MCF 10A (cell line): Measurements from ENCODE around the gene PPID. TPM values are rescaled to one million over a fixed set of nuclear protein-coding genes. Genes with fewer than 3 reads are reported as not detected.

ENCODE experiments used
- Bru-seq: library from RNA; stranded (reverse); fragments of 400-500 nt; gene quantifications from one replicate; lab custom pipeline; 2021; lab: Mats Ljungman, UMichigan
- BruChase-seq, 2 experiments: library from RNA; stranded (reverse); fragments of 400-500 nt; gene quantifications; one replicate each; lab custom pipeline; 2021; lab: Mats Ljungman, UMichigan
- BruUV-seq: library from RNA; stranded (reverse); fragments of 400-500 nt; replicated peaks from 2 replicates; lab custom pipeline; 2021; lab: Mats Ljungman, UMichigan
- CTCF ChIA-PET: fragments of 300-600 bp; sonication (Branson Sonifier 250); formaldehyde crosslinking; extraction: SDS; loops from one replicate; lab custom pipeline; 2021; ENCODE audit warnings: antibody characterized with exemption, inconsistent platforms; lab: Yijun Ruan, JAX
- POLR2A ChIA-PET: fragments of 300-600, 350-650 bp; sonication (Branson Sonifier 250); formaldehyde crosslinking; extraction: SDS; loops from one replicate; lab custom pipeline; 2020; ENCODE audit warnings: antibody characterized with exemption, inconsistent platforms; lab: Yijun Ruan, JAX
- DNase-seq: peaks from one replicate; pipeline ENCODE4 v3.0.0-alpha.2; 2018; ENCODE audit not compliant: unreplicated experiment
- H3K27ac Mint-ChIP-seq: one replicate; pipeline ENCODE4 v1.8.0; 2022; ENCODE audit warnings: mild to moderate bottlenecking, low read depth, mixed read lengths; ENCODE audit not compliant: unreplicated experiment
- H3K27me3 Mint-ChIP-seq: one replicate; pipeline ENCODE4 v1.8.0; 2022; ENCODE audit warnings: mixed read lengths; ENCODE audit not compliant: insufficient read depth, unreplicated experiment
- H3K36me3 Mint-ChIP-seq: one replicate; pipeline ENCODE4 v1.8.0; 2022; ENCODE audit warnings: mild to moderate bottlenecking, moderate library complexity, mixed read lengths; ENCODE audit not compliant: insufficient read depth, unreplicated experiment
- H3K4me1 Mint-ChIP-seq: one replicate; pipeline ENCODE4 v1.8.0; 2022; ENCODE audit warnings: mixed read lengths; ENCODE audit not compliant: insufficient read depth, unreplicated experiment
- H3K4me3 Mint-ChIP-seq: one replicate; pipeline ENCODE4 v1.8.0; 2022; ENCODE audit warnings: mild to moderate bottlenecking, moderate library complexity, mixed read lengths; ENCODE audit not compliant: unreplicated experiment
- H3K9me3 Mint-ChIP-seq: one replicate; pipeline ENCODE4 v1.8.0; 2022; ENCODE audit warnings: mixed read lengths; ENCODE audit not compliant: unreplicated experiment
- intact Hi-C: fragments of 100-400 bp; cut with micrococcal nuclease; formaldehyde crosslinking; loops from 2 replicates; pipeline ENCODE4 v1.14.1; 2022
- long read RNA-seq: library from polyadenylated mRNA; stranded (forward); transcript quantifications from one replicate; pipeline ENCODE4 v2.0.0, GENCODE V29; 2022
- total RNA-seq: library from RNA; stranded (reverse); gene quantifications from 2 replicates; pipeline ENCODE4 v1.2.3, GENCODE V29; 2022
- TF ChIP-seq, protein P1 (sequence below): fragments of 200-600 bp; IDR thresholded peaks from one replicate; pipeline ENCODE4 v1.8.0; 2022; ENCODE audit warnings: antibody characterized with exemption, mild to moderate bottlenecking; ENCODE audit not compliant: unreplicated experiment

PPID gene
- total RNA-seq (29.2 and 36.6 TPM in 2 replicates), Bru-seq, nascent RNA (percentile 87 among the genes with signal in this experiment), BruChase-seq, experiment 1, labeled RNA remaining after a 6-hour chase (percentile 92 among the genes with signal in this experiment), BruChase-seq, experiment 2, labeled RNA remaining after a 2-hour chase (percentile 86 among the genes with signal in this experiment)
- long read RNA-seq, transcript PPID-201 (10 exons, 1,823 nt): major isoform, 122 of 132 reads
- long read RNA-seq, partial matches to known transcripts: 6 of 132 reads
- long read RNA-seq, other reads (novel, unspliced or antisense): 4 of 132 reads

DNA sequence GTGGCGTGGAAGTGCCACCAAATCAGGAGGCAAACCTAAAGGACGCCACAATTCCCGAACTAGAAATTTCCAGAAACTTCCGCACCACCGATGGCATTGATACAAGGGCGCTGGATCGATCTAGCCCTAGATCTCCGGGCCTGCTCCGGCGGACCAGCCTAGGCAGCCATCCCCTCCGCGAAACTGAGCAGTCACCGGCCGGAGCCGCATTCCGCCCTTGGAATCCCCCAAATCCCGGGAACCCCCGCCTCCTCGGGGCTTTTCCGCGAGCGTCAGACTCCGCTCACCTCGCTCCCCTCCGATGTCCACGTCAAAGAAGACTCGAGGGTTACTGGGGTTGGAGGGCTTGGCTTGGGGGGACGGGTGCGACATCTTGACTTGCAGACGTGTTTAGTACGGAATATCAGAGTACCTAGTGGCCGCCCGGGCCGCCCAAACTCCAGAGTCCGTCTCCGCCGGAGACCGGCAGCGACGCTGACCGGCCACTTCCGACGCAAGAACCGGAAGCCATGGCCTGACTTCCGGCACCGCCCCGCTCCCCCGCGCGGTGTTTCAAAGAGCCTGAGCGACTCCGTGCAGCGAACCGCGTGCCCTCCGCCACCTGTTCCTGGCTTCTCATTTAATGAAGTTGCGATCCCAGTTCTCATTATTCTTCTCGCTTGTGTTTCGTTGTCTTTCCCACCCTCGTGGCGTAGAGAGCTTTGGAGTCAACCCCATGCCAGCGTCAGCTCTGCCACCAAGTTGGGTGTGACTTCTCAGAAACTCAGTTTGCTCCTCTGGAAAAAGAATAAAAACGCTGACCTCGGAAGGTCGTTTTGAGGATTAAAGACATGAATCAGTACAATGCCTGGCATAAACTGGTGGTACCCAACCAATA lies at the start of gene PPID:
Gene PPID, minus strand, starts transcription at position 480 of the 877 bp plus-strand sequence. Its CDS starts 108 bp downstream, at position 372.
- DNase-seq: peak; percentile 82
- H3K9me3 Mint-ChIP-seq: no peaks in the 10 kb centered on the region
- peaks cover 17% of the 10 kb centered on the region for H3K27me3 Mint-ChIP-seq
- TSS peak; percentile 98 for BruUV-seq
- TF ChIP-seq, protein P1, sequence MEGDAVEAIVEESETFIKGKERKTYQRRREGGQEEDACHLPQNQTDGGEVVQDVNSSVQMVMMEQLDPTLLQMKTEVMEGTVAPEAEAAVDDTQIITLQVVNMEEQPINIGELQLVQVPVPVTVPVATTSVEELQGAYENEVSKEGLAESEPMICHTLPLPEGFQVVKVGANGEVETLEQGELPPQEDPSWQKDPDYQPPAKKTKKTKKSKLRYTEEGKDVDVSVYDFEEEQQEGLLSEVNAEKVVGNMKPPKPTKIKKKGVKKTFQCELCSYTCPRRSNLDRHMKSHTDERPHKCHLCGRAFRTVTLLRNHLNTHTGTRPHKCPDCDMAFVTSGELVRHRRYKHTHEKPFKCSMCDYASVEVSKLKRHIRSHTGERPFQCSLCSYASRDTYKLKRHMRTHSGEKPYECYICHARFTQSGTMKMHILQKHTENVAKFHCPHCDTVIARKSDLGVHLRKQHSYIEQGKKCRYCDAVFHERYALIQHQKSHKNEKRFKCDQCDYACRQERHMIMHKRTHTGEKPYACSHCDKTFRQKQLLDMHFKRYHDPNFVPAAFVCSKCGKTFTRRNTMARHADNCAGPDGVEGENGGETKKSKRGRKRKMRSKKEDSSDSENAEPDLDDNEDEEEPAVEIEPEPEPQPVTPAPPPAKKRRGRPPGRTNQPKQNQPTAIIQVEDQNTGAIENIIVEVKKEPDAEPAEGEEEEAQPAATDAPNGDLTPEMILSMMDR: no peak
- H3K36me3 Mint-ChIP-seq: peaks cover 34% of the 10 kb centered on the region
- peaks cover 7% of the 10 kb centered on the region for H3K4me1 Mint-ChIP-seq
- H3K27ac Mint-ChIP-seq: peak within 1 kb of the TSS; percentile 97
- POLR2A ChIA-PET: interaction anchor here (0.6 to 1.8 kb wide), 15 partner anchors 11 to 668 kb away, joined by 3 to 13 read pairs (median 3); partner anchors contain the start of gene FNIP2
- CTCF ChIA-PET: interaction anchor here (0.6 to 4.2 kb wide), 5 partner anchors 13 to 593 kb away, joined by 3 to 23 read pairs (median 3); no protein-coding TSS in a partner anchor
- intact Hi-C loops: loop anchor here (1.0 to 2.0 kb wide), 4 partner anchors 51 to 463 kb away; partner anchors contain the start of genes ETFDH and RAPGEF2
- peak within 1 kb of the TSS; percentile 100 for H3K4me3 Mint-ChIP-seq

DNA sequence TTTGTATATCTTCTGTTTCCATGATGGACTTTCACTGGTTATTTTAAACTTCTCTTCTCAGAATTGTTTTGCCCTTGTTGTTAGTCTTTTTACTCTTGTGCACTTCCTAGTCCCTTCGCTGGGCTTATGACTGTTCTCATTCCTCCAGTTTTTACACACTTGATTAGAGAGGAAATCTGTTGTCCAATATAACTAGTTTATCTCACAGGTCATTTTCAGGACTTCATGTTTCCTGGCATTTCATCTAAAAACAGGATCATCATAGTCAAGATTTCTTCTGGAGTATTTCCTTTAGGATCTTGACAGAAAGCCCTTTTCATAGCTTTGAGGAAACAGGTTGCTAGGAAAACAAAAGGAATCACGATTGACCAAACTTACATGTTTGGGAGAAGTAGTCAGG lies 48.6 kb upstream of the PPID start:
- H3K36me3 Mint-ChIP-seq: no peaks in the 10 kb centered on the region
- POLR2A ChIA-PET: interaction anchor here (0.8 to 1.1 kb wide), 2 partner anchors 15 to 80 kb away, joined by 3 read pairs; no protein-coding TSS in a partner anchor
- CTCF ChIA-PET: no interaction called here
- no peak overlapping the region for H3K27ac Mint-ChIP-seq
- no peaks in the 10 kb centered on the region for H3K27me3 Mint-ChIP-seq
- DNase-seq: no peak
- intact Hi-C loops: no loop called here
- no peak overlapping the region for H3K4me3 Mint-ChIP-seq
- TF ChIP-seq, protein P1: no peak
- peaks cover 19% of the 10 kb centered on the region for H3K4me1 Mint-ChIP-seq
- no TSS peak for BruUV-seq
- H3K9me3 Mint-ChIP-seq: no peaks in the 10 kb centered on the region

DNA sequence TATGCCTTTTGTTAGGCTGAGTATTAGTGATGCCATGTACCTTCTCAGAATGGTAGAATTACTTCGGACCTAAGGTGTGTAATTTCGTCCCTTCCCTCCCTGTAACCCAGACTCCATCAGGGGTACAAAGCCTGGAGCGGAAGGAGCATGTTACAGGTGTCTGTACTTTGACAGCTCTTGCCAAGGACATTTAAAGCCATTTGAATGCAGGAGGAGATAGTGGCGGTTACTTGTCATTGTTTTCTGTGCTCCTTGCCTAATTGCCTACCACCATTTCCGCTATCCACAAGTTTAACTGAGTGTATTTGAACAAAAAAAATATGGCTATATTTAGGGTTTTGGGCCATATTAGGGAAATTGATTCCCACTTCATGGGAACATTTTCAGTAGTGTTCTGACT lies 47.5 kb upstream of the PPID start:
- H3K27me3 Mint-ChIP-seq: no peaks in the 10 kb centered on the region
- ChIA-PET CTCF (no interaction called here), POLR2A (no interaction called here)
- peaks cover 19% of the 10 kb centered on the region for H3K4me1 Mint-ChIP-seq
- no peaks in the 10 kb centered on the region for H3K9me3 Mint-ChIP-seq
- TF ChIP-seq, protein P1: no peak
- intact Hi-C loops: no loop called here
- H3K27ac Mint-ChIP-seq: no peak overlapping the region
- no peaks in the 10 kb centered on the region for H3K36me3 Mint-ChIP-seq
- BruUV-seq: no TSS peak
- H3K4me3 Mint-ChIP-seq: peak overlapping the region; percentile 94
- DNase-seq: no peak
